Measurements from ENCODE around the gene TRAF3IP1. TPM values are rescaled to one million over a fixed set of nuclear protein-coding genes. Genes with fewer than 3 reads are reported as not detected.
"Not testable (repeated sequence)": the region's sequence is repeated elsewhere in the genome, so short reads cannot be mapped to it uniquely, and the experiment has no call there.

Gene TRAF3IP1
- total RNA-seq, 1 donor: 7.6 TPM

- no peak overlapping the region for H3K4me2 ChIP-seq (ENCODE audit: insufficient read depth, low read length)
- TF ChIP-seq CTCF (IDR thresholded peaks at IDR 0.05; ENCODE audit: extremely low read depth, low read depth, low read length): no peak
- no peak for DNase-seq (ENCODE audit: insufficient read length, low spot score, missing footprints)
- no peaks in the 10 kb centered on the region for H3K79me2 ChIP-seq (ENCODE audit: insufficient read depth, low read length)
- H3K36me3 ChIP-seq (ENCODE audit: insufficient read depth, low read length): peaks cover 7% of the 10 kb centered on the region
- H3K27me3 ChIP-seq (ENCODE audit: insufficient read depth, low read length): no peaks in the 10 kb centered on the region
- no peaks in the 10 kb centered on the region for H3K4me1 ChIP-seq (ENCODE audit: insufficient read depth, low read length)
- no peak overlapping the region for H3K4me3 ChIP-seq (ENCODE audit: insufficient read depth, low read length)
- no peak overlapping the region for H3K27ac ChIP-seq (ENCODE audit: low read depth, low read length)
- H4K20me1 ChIP-seq (ENCODE audit: insufficient read depth, low read length): no peaks in the 10 kb centered on the region
- H3K9me3 ChIP-seq (ENCODE audit: low read depth, low read length): no peaks in the 10 kb centered on the region
- H2AFZ ChIP-seq (ENCODE audit: low read length): no peak overlapping the region
These were observed 42.3 kb downstream of the TRAF3IP1 start for GRCh38 chr2:238362626-238363025.

GRCh38 chr2:238369591-238370040, 49.3 kb downstream of the TRAF3IP1 start:
- no peak overlapping the region for H3K27ac ChIP-seq (ENCODE audit: low read depth, low read length)
- no peak for TF ChIP-seq CTCF (IDR thresholded peaks at IDR 0.05; ENCODE audit: extremely low read depth, low read depth, low read length)

GRCh38 chr2:238370094-238370822, 49.9 kb downstream of the TRAF3IP1 start:
- no peaks in the 10 kb centered on the region for H3K9me3 ChIP-seq (ENCODE audit: low read depth, low read length)
- H3K36me3 ChIP-seq (ENCODE audit: insufficient read depth, low read length): no peaks in the 10 kb centered on the region
- H2AFZ ChIP-seq (ENCODE audit: low read length): no peak overlapping the region
- H3K4me2 ChIP-seq (ENCODE audit: insufficient read depth, low read length): no peak overlapping the region
- H4K20me1 ChIP-seq (ENCODE audit: insufficient read depth, low read length): no peaks in the 10 kb centered on the region
- no peaks in the 10 kb centered on the region for H3K27me3 ChIP-seq (ENCODE audit: insufficient read depth, low read length)
- H3K4me1 ChIP-seq (ENCODE audit: insufficient read depth, low read length): no peaks in the 10 kb centered on the region
- H3K27ac ChIP-seq (ENCODE audit: low read depth, low read length): no peak overlapping the region
- TF ChIP-seq CTCF (IDR thresholded peaks at IDR 0.05; ENCODE audit: extremely low read depth, low read depth, low read length): no peak
- H3K79me2 ChIP-seq (ENCODE audit: insufficient read depth, low read length): no peaks in the 10 kb centered on the region
- no peak overlapping the region for H3K4me3 ChIP-seq (ENCODE audit: insufficient read depth, low read length)
- DNase-seq (ENCODE audit: insufficient read length, low spot score, missing footprints): no peak

More at GRCh38 chr2:238369591-238370040, 49.3 kb downstream of the TRAF3IP1 start:
- Histone ChIP-seq H3K4me2 (ENCODE audit: insufficient read depth, low read length) (no peak overlapping the region), H3K4me1 (ENCODE audit: insufficient read depth, low read length) (no peaks in the 10 kb centered on the region), H3K9me3 (ENCODE audit: low read depth, low read length) (no peaks in the 10 kb centered on the region), H3K36me3 (ENCODE audit: insufficient read depth, low read length) (no peaks in the 10 kb centered on the region), H4K20me1 (ENCODE audit: insufficient read depth, low read length) (no peaks in the 10 kb centered on the region), H3K4me3 (ENCODE audit: insufficient read depth, low read length) (no peak overlapping the region), H3K79me2 (ENCODE audit: insufficient read depth, low read length) (no peaks in the 10 kb centered on the region), H3K27me3 (ENCODE audit: insufficient read depth, low read length) (no peaks in the 10 kb centered on the region), H2AFZ (ENCODE audit: low read length) (no peak overlapping the region)
- no peak for DNase-seq (ENCODE audit: insufficient read length, low spot score, missing footprints)

GRCh38 chr2:238370823-238371372, 50.6 kb downstream of the TRAF3IP1 start:
- peak; percentile 90 for DNase-seq (ENCODE audit: insufficient read length, low spot score, missing footprints)
- no peaks in the 10 kb centered on the region for H3K4me1 ChIP-seq (ENCODE audit: insufficient read depth, low read length)
- H3K79me2 ChIP-seq (ENCODE audit: insufficient read depth, low read length): no peaks in the 10 kb centered on the region
- H3K4me3 ChIP-seq (ENCODE audit: insufficient read depth, low read length): no peak overlapping the region
- H3K4me2 ChIP-seq (ENCODE audit: insufficient read depth, low read length): no peak overlapping the region
- no peaks in the 10 kb centered on the region for H3K9me3 ChIP-seq (ENCODE audit: low read depth, low read length)
- TF ChIP-seq CTCF (IDR thresholded peaks at IDR 0.05; ENCODE audit: extremely low read depth, low read depth, low read length): peak; percentile 99
- no peaks in the 10 kb centered on the region for H4K20me1 ChIP-seq (ENCODE audit: insufficient read depth, low read length)
- no peaks in the 10 kb centered on the region for H3K27me3 ChIP-seq (ENCODE audit: insufficient read depth, low read length)
- no peak overlapping the region for H2AFZ ChIP-seq (ENCODE audit: low read length)
- no peaks in the 10 kb centered on the region for H3K36me3 ChIP-seq (ENCODE audit: insufficient read depth, low read length)
- H3K27ac ChIP-seq (ENCODE audit: low read depth, low read length): peak overlapping the region; percentile 57

- DNase-seq (ENCODE audit: insufficient read length, low spot score, missing footprints); H2AFZ ChIP-seq (ENCODE audit: low read length); H3K27ac ChIP-seq (ENCODE audit: low read depth, low read length); H3K36me3 ChIP-seq (ENCODE audit: insufficient read depth, low read length); H3K27me3 ChIP-seq (ENCODE audit: insufficient read depth, low read length); H3K4me2 ChIP-seq (ENCODE audit: insufficient read depth, low read length); H3K79me2 ChIP-seq (ENCODE audit: insufficient read depth, low read length); H4K20me1 ChIP-seq (ENCODE audit: insufficient read depth, low read length); H3K4me3 ChIP-seq (ENCODE audit: insufficient read depth, low read length); H3K9me3 ChIP-seq (ENCODE audit: low read depth, low read length): not testable (repeated sequence)
- H3K4me1 ChIP-seq (ENCODE audit: insufficient read depth, low read length): peaks cover 10% of the 10 kb centered on the region
These were observed 52.0 kb downstream of the TRAF3IP1 start for GRCh38 chr2:238372277-238372676.
